CD1c-positive myeloid dendritic cell (primary cell): Measurements from ENCODE around the gene GFRA3.

ENCODE experiments used
- DNase-seq: peaks from one replicate; pipeline ENCODE4 v3.0.0-alpha.2; 2016; ENCODE audit errors: extremely low spot score

Gene GFRA3

GRCh38 chr5:138246822-138247221 is 27.6 kb downstream of the GFRA3 start:
- DNase-seq, result no peak

- DNase-seq, result no peak
Observed at GRCh38 chr5:138246334-138246733, 28.1 kb downstream of the GFRA3 start.

GRCh38 chr5:138245717-138246116 is 28.7 kb downstream of the GFRA3 start:
- no peak for DNase-seq

GRCh38 chr5:138243794-138244193 is 30.6 kb downstream of the GFRA3 start:
- DNase-seq, result no peak

GRCh38 chr5:138241688-138242571 is 32.5 kb downstream of the GFRA3 start:
- no peak for DNase-seq

GRCh38 chr5:138240650-138241385 is 33.6 kb downstream of the GFRA3 start:
- no peak for DNase-seq

- no peak for DNase-seq
Observed at GRCh38 chr5:138238034-138238433, 36.4 kb downstream of the GFRA3 start.

- no peak for DNase-seq
Observed at GRCh38 chr5:138234651-138235050, 39.8 kb downstream of the GFRA3 start.

- no peak for DNase-seq
Observed at GRCh38 chr5:138233280-138233679, 41.1 kb downstream of the GFRA3 start.

- DNase-seq, result no peak
Observed at GRCh38 chr5:138230981-138231589, 43.3 kb downstream of the GFRA3 start.

- no peak for DNase-seq
Observed at GRCh38 chr5:138230261-138230660, 44.2 kb downstream of the GFRA3 start.

- no peak for DNase-seq
Observed at GRCh38 chr5:138229387-138229786, 45.0 kb downstream of the GFRA3 start.

GRCh38 chr5:138226910-138227309 is 47.5 kb downstream of the GFRA3 start:
- DNase-seq, result peak; percentile 36

- no peak for DNase-seq
Observed at GRCh38 chr5:138224712-138225111, 49.7 kb downstream of the GFRA3 start.

- no peak for DNase-seq
Observed at GRCh38 chr5:138223532-138223931, 50.9 kb downstream of the GFRA3 start.

GRCh38 chr5:138216799-138217198 is 57.6 kb downstream of the GFRA3 start:
- no peak for DNase-seq

- peak; percentile 98 for DNase-seq
Observed at GRCh38 chr5:138213161-138214029, 61.0 kb downstream of the GFRA3 start, which contains the start of gene CDC23. Gene CDC23 (minus strand): TSS chr5:138213323. CDS start chr5:138213312, 11 bp downstream.

GRCh38 chr5:138212828-138213160 is 61.6 kb downstream of the GFRA3 start:
- no peak for DNase-seq

- DNase-seq, result no peak
Observed at GRCh38 chr5:138210985-138211384, 63.4 kb downstream of the GFRA3 start.
